Brain microvascular endothelial cell (primary cell): ENCODE measurements around the gene CASTOR2.

Source experiments
- DNase-seq: peaks from one replicate; pipeline ENCODE4 v3.0.0-alpha.2; 2020
- H3K27ac ChIP-seq: fragments of 250-450 bp; sonication (Bioruptor Pico); 2 replicates; pipeline ENCODE4 v1.5.1; 2020; ENCODE audit warnings: mild to moderate bottlenecking, moderate library complexity
- H3K27me3 ChIP-seq: fragments of 250-450 bp; sonication (Bioruptor Pico); replicated peaks from 2 replicates; pipeline ENCODE4 v1.5.1; 2020; ENCODE audit warnings: mild to moderate bottlenecking
- H3K36me3 ChIP-seq: fragments of 250-450 bp; sonication (Bioruptor Pico); replicated peaks from 2 replicates; pipeline ENCODE4 v1.5.1; 2020; ENCODE audit warnings: mild to moderate bottlenecking
- H3K4me3 ChIP-seq: 2 replicates; pipeline ENCODE4 v1.5.1; 2011; ENCODE audit warnings: low read depth, mild to moderate bottlenecking, control low read depth, low read length, moderate library complexity
- CTCF ChIP-seq: IDR thresholded peaks from 2 replicates; pipeline ENCODE4 v1.5.1; 2011; ENCODE audit warnings: low read depth, mild to moderate bottlenecking, moderate library complexity, low read length, control low read depth, inconsistent platforms; ENCODE audit errors: missing control alignments
- in situ Hi-C: cut with HindIII; loops from 2 replicates; pipeline ENCODE4 v1.10.0; 2017; ENCODE audit warnings: low sequenced_read_pairs, low pct_ligation_motif_present

The CASTOR2 gene

GRCh38 chr7:75010036-75010435, 45.5 kb downstream of the CASTOR2 start:
- in situ Hi-C loops, result no loop called here
- no peak for DNase-seq
- TF ChIP-seq CTCF, result no peak
- H3K4me3 ChIP-seq, result no peak overlapping the region
- no peak overlapping the region for H3K27ac ChIP-seq
- peaks cover 14% of the 10 kb centered on the region for H3K27me3 ChIP-seq
- no peaks in the 10 kb centered on the region for H3K36me3 ChIP-seq

- in situ Hi-C loops, result no loop called here
- no peaks in the 10 kb centered on the region for H3K36me3 ChIP-seq
- no peak for DNase-seq
- no peak overlapping the region for H3K4me3 ChIP-seq
- no peaks in the 10 kb centered on the region for H3K27me3 ChIP-seq
- no peak for TF ChIP-seq CTCF
- H3K27ac ChIP-seq, result no peak overlapping the region
Observed at GRCh38 chr7:75017832-75018231, 53.3 kb downstream of the CASTOR2 start.

GRCh38 chr7:75018570-75019364, 54.3 kb downstream of the CASTOR2 start:
- in situ Hi-C loops, result no loop called here
- Histone ChIP-seq H3K27ac (no peak overlapping the region), H3K27me3 (no peaks in the 10 kb centered on the region), H3K4me3 (no peak overlapping the region), H3K36me3 (no peaks in the 10 kb centered on the region)
- TF ChIP-seq CTCF, result no peak
- no peak for DNase-seq

- in situ Hi-C loops, result no loop called here
- no peak for TF ChIP-seq CTCF
- H3K27ac ChIP-seq, result no peak overlapping the region
Observed at GRCh38 chr7:75019800-75020199, 55.3 kb downstream of the CASTOR2 start.

GRCh38 chr7:75024922-75025321, 60.4 kb downstream of the CASTOR2 start:
- Histone ChIP-seq H3K27ac (no peak overlapping the region), H3K36me3 (no peaks in the 10 kb centered on the region), H3K27me3 (no peaks in the 10 kb centered on the region), H3K4me3 (no peak overlapping the region)
- no peak for DNase-seq
- in situ Hi-C loops, result no loop called here
- no peak for TF ChIP-seq CTCF

More at GRCh38 chr7:75019800-75020199, 55.3 kb downstream of the CASTOR2 start:
- H3K4me3 ChIP-seq, result no peak overlapping the region
- H3K36me3 ChIP-seq, result no peaks in the 10 kb centered on the region
- no peaks in the 10 kb centered on the region for H3K27me3 ChIP-seq
- no peak for DNase-seq

- Histone ChIP-seq H3K36me3 (no peaks in the 10 kb centered on the region), H3K27ac (no peak overlapping the region), H3K4me3 (no peak overlapping the region), H3K27me3 (no peaks in the 10 kb centered on the region)
- no peak for TF ChIP-seq CTCF
- DNase-seq, result no peak
- in situ Hi-C loops, result no loop called here
Observed at GRCh38 chr7:75028299-75028698, 63.8 kb downstream of the CASTOR2 start.
